MM.1S (cell line): Measurements from ENCODE around the gene CYTH1.

Source experiments
- CTCF ChIP-seq: fragments of 300-600 bp; sonication (generic); IDR thresholded peaks from 2 replicates; pipeline ENCODE4 v1.5.1; 2016; ENCODE audit warnings: antibody characterized with exemption, low read length, mixed read lengths
- EZH2phosphoT487 ChIP-seq: fragments of 300-600 bp; sonication (generic); IDR thresholded peaks from 2 replicates; pipeline ENCODE4 v1.6.1; 2018; ENCODE audit warnings: antibody characterized with exemption, low read length

GRCh38 chr17:78714534-78714933, 67.5 kb downstream of the CYTH1 start:
- TF ChIP-seq CTCF (no peak), EZH2phosphoT487 (no peak)
